ENCODE measurements around the gene LMLN. TPM values are rescaled to one million over a fixed set of nuclear protein-coding genes. Genes with fewer than 3 reads are reported as not detected.

LMLN gene
- total and polyA plus RNA-seq, 2 donors (not counting 1 experiment from before 2014, with no cell fraction given) = 6.6 to 7.1 TPM

DNA sequence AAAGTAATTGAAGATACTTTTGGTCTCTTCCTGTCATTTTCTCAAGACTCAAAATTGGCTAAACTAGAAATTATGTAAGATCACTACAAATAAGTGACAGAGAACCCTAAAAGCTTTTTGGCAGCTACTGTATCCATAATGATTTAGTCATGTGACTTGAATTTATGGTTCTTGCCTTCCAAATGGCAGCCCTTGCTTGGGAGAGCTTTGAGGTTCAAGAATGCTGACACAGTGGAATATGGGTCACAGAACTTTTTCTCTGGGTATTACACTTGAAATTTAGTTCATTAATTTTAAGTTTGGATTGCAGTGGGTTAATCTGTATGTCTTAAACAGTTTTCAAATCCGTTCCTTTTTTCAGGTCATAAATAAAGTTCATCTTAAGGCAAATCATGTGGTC is 14.0 kb downstream of the LMLN start:
- Histone ChIP-seq H2AFZ (ENCODE audit: low read length) (no peak overlapping the region), H3K36me3 (ENCODE audit: control insufficient read depth, insufficient read depth, low read length) (no peaks in the 10 kb centered on the region), H3K9me3 (ENCODE audit: control insufficient read depth, insufficient read depth, low read depth, low read length) (no peaks in the 10 kb centered on the region), H3K79me2 (ENCODE audit: control insufficient read depth, insufficient read depth, low read length) (no peaks in the 10 kb centered on the region), H3K9ac (ENCODE audit: insufficient read depth, low read length) (no peak overlapping the region), H3K4me1 (ENCODE audit: control insufficient read depth, extremely low read depth, insufficient read depth, low read length) (no peaks in the 10 kb centered on the region), H4K20me1 (ENCODE audit: control insufficient read depth, extremely low read depth, insufficient read depth, low read length) (no peaks in the 10 kb centered on the region), H3K4me3 (replicated peaks in 1 of 4; ENCODE audit: control extremely low read depth in 1 of 4, insufficient read depth in 1 of 4, low read depth in 3 of 4, low read length in 4 of 4) (no peak overlapping the region), H3K27ac (ENCODE audit: insufficient read depth, low read length) (no peak overlapping the region), H3K4me2 (ENCODE audit: extremely low read depth, insufficient read depth, low read length) (no peak overlapping the region), H3K27me3 (ENCODE audit: control insufficient read depth, insufficient read depth, low read length) (no peaks in the 10 kb centered on the region)
- TF ChIP-seq, protein P1, sequence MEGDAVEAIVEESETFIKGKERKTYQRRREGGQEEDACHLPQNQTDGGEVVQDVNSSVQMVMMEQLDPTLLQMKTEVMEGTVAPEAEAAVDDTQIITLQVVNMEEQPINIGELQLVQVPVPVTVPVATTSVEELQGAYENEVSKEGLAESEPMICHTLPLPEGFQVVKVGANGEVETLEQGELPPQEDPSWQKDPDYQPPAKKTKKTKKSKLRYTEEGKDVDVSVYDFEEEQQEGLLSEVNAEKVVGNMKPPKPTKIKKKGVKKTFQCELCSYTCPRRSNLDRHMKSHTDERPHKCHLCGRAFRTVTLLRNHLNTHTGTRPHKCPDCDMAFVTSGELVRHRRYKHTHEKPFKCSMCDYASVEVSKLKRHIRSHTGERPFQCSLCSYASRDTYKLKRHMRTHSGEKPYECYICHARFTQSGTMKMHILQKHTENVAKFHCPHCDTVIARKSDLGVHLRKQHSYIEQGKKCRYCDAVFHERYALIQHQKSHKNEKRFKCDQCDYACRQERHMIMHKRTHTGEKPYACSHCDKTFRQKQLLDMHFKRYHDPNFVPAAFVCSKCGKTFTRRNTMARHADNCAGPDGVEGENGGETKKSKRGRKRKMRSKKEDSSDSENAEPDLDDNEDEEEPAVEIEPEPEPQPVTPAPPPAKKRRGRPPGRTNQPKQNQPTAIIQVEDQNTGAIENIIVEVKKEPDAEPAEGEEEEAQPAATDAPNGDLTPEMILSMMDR (conservative IDR thresholded peaks at IDR 0.05 in 1 of 2, IDR thresholded peaks at IDR 0.05 in 1 of 2; ENCODE audit: low read depth in 1 of 2, low read length in 2 of 2) = no peak
- no peak for TF ChIP-seq EZH2 (IDR thresholded peaks at IDR 0.05; ENCODE audit: low read length, missing control alignments)
- DNase-seq (ENCODE audit: low read depth in 2 of 2) = no peak

DNA sequence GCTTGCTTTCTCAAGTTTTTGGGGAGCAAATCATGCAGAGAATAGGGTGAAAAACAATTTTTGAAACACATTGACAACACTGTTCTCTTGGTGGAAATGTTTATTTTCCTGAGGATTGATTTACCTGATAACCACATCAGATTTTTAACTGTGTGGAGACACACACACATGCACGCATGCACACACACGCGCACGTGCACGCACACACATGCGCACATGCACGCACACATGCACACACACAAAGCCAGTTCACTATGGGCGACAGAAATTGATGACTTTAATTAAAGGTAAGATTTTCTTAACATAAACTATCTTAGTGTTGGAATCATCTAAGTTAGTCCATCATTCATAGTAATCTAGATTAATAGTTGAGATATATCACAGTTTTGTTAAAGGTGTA is 15.3 kb downstream of the LMLN start:
- no peaks in the 10 kb centered on the region for H3K27me3 ChIP-seq (ENCODE audit: control insufficient read depth, insufficient read depth, low read length)
- DNase-seq (ENCODE audit: low read depth in 2 of 2) = no peak
- TF ChIP-seq EZH2 (IDR thresholded peaks at IDR 0.05; ENCODE audit: low read length, missing control alignments) = no peak
- TF ChIP-seq, protein P1 (conservative IDR thresholded peaks at IDR 0.05 in 1 of 2, IDR thresholded peaks at IDR 0.05 in 1 of 2; ENCODE audit: low read depth in 1 of 2, low read length in 2 of 2) = no peak
- no peaks in the 10 kb centered on the region for H4K20me1 ChIP-seq (ENCODE audit: control insufficient read depth, extremely low read depth, insufficient read depth, low read length)
- no peaks in the 10 kb centered on the region for H3K4me1 ChIP-seq (ENCODE audit: control insufficient read depth, extremely low read depth, insufficient read depth, low read length)
- no peak overlapping the region for H3K4me2 ChIP-seq (ENCODE audit: extremely low read depth, insufficient read depth, low read length)
- no peak overlapping the region for H2AFZ ChIP-seq (ENCODE audit: low read length)
- no peaks in the 10 kb centered on the region for H3K36me3 ChIP-seq (ENCODE audit: control insufficient read depth, insufficient read depth, low read length)
- no peak overlapping the region for H3K4me3 ChIP-seq (replicated peaks in 1 of 4; ENCODE audit: control extremely low read depth in 1 of 4, insufficient read depth in 1 of 4, low read depth in 3 of 4, low read length in 4 of 4)
- H3K9ac ChIP-seq (ENCODE audit: insufficient read depth, low read length) = no peak overlapping the region
- H3K9me3 ChIP-seq (ENCODE audit: control insufficient read depth, insufficient read depth, low read depth, low read length) = no peaks in the 10 kb centered on the region
- H3K79me2 ChIP-seq (ENCODE audit: control insufficient read depth, insufficient read depth, low read length) = no peaks in the 10 kb centered on the region
- no peak overlapping the region for H3K27ac ChIP-seq (ENCODE audit: insufficient read depth, low read length)

DNA sequence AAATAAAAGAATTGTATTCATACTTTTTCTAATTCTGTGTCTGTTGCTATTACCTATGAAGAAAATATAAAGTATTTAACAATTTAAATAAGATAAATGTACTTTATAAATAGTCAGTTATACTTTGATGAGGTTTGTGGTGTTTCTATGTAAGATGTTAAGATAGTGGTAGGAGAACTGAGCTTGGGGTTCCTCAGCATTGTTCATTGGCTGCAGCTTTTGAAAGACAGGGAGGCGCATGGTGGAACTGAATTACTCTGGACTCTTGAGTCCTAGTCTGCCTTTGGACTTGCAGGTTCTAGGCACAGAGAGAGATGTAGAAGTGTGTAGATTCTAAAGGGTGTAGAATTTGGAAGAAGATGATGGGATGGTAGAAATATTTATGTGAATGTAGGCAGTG is 23.1 kb downstream of the LMLN start:
- no peaks in the 10 kb centered on the region for H3K9me3 ChIP-seq (ENCODE audit: control insufficient read depth, insufficient read depth, low read depth, low read length)
- H3K27me3 ChIP-seq (ENCODE audit: control insufficient read depth, insufficient read depth, low read length) = no peaks in the 10 kb centered on the region
- H3K9ac ChIP-seq (ENCODE audit: insufficient read depth, low read length) = no peak overlapping the region
- no peaks in the 10 kb centered on the region for H3K79me2 ChIP-seq (ENCODE audit: control insufficient read depth, insufficient read depth, low read length)
- TF ChIP-seq, protein P1 (conservative IDR thresholded peaks at IDR 0.05 in 1 of 2, IDR thresholded peaks at IDR 0.05 in 1 of 2; ENCODE audit: low read depth in 1 of 2, low read length in 2 of 2) = no peak
- TF ChIP-seq EZH2 (IDR thresholded peaks at IDR 0.05; ENCODE audit: low read length, missing control alignments) = no peak
- H2AFZ ChIP-seq (ENCODE audit: low read length) = no peak overlapping the region
- H3K36me3 ChIP-seq (ENCODE audit: control insufficient read depth, insufficient read depth, low read length) = no peaks in the 10 kb centered on the region
- H3K4me2 ChIP-seq (ENCODE audit: extremely low read depth, insufficient read depth, low read length) = no peak overlapping the region
- H3K4me1 ChIP-seq (ENCODE audit: control insufficient read depth, extremely low read depth, insufficient read depth, low read length) = no peaks in the 10 kb centered on the region
- no peak for DNase-seq (ENCODE audit: low read depth in 2 of 2)
- H4K20me1 ChIP-seq (ENCODE audit: control insufficient read depth, extremely low read depth, insufficient read depth, low read length) = no peaks in the 10 kb centered on the region
- no peak overlapping the region for H3K27ac ChIP-seq (ENCODE audit: insufficient read depth, low read length)
- no peak overlapping the region for H3K4me3 ChIP-seq (replicated peaks in 1 of 4; ENCODE audit: control extremely low read depth in 1 of 4, insufficient read depth in 1 of 4, low read depth in 3 of 4, low read length in 4 of 4)

Data from fibroblast of lung (primary cell).